ENCODE data around the gene ZBP1. TPM values are rescaled to one million over a fixed set of nuclear protein-coding genes. Genes with fewer than 3 reads are reported as not detected.

The ZBP1 gene
- total RNA-seq, 1 donor from 2014 or later: not detected

DNA sequence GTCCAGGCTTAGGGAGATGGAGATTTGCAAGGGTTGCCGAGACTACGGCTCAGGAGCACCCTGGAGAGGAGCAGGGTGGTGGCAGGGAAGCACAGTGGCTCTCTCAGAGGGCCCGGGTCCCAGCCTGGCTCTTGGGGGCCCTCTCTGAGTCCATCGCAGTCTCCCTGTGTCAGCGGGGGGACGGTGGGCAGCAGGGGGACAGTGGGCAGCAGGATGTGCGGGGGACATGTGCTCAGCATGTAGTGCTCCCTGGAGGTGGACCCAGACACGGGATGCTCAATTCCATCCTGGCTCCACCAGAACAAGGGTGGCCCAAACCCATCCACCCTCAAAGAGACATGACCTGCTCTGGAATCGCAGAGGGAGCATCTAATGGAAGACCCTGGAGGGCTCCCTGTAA lies 43.0 kb upstream of the ZBP1 start:
- DNase-seq (ENCODE audit: low spot score in 2 of 2, unreplicated experiment in 2 of 2): no peak

DNA sequence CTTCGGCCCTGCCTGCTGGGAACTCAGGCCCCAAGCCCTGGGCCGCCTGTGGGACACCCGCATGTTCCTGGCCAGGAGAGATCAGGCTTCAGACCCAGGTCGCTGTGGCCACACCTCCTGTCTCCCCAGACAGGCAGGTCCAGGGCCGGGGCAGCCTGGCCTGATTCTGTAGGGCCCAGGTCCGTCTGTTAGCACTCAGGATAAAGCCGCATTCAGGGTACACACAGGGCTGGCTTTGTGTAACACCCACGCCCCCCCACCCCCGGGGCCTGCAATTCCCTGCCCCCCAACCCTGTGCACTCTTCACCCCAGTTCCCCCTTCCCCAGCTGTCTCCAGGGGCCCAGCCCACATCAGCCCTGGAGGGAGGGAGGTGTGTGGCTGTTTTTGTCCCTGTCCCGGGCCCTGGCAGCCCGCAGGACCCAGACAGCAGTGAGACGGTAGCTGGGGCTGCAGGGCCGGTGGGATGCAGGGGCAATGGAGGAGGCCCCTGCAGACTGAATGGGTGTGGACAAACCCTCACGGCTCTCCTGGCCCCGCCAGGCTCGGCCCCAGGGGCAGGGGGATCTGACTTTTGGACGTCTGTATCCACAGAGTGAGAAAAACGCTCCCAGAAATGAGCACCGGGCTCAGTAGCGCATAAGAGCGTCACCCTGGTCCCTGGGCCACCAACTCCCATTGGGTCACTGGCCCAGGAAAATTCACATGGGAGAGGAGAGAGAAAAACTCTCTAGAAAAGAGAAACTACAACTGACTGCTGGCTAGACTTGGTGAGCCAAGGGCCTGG lies 42.4 kb upstream of the ZBP1 start:
- peaks cover 7% of the 10 kb centered on the region for H3K4me1 Mint-ChIP-seq
- no peaks in the 10 kb centered on the region for H3K27me3 Mint-ChIP-seq (ENCODE audit: low read depth)
- DNase-seq (ENCODE audit: low spot score in 2 of 2, unreplicated experiment in 2 of 2): peak in 1 of 2 experiments; percentile 9
- no peak overlapping the region for H3K4me3 Mint-ChIP-seq
- TF ChIP-seq, protein P1, sequence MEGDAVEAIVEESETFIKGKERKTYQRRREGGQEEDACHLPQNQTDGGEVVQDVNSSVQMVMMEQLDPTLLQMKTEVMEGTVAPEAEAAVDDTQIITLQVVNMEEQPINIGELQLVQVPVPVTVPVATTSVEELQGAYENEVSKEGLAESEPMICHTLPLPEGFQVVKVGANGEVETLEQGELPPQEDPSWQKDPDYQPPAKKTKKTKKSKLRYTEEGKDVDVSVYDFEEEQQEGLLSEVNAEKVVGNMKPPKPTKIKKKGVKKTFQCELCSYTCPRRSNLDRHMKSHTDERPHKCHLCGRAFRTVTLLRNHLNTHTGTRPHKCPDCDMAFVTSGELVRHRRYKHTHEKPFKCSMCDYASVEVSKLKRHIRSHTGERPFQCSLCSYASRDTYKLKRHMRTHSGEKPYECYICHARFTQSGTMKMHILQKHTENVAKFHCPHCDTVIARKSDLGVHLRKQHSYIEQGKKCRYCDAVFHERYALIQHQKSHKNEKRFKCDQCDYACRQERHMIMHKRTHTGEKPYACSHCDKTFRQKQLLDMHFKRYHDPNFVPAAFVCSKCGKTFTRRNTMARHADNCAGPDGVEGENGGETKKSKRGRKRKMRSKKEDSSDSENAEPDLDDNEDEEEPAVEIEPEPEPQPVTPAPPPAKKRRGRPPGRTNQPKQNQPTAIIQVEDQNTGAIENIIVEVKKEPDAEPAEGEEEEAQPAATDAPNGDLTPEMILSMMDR (IDR thresholded peaks at IDR 0.05; ENCODE audit: unreplicated experiment): no peak
- H3K36me3 Mint-ChIP-seq: peaks cover 2% of the 10 kb centered on the region
- H3K27ac Mint-ChIP-seq: peak overlapping the region; percentile 66
- H3K9me3 Mint-ChIP-seq: no peaks in the 10 kb centered on the region

More for the DNA sequence above, 43.0 kb upstream of the ZBP1 start:
- TF ChIP-seq, protein P1 (IDR thresholded peaks at IDR 0.05; ENCODE audit: unreplicated experiment): no peak
- Mint-ChIP-seq H3K27me3 (ENCODE audit: low read depth) (no peaks in the 10 kb centered on the region), H3K4me1 (peaks cover 7% of the 10 kb centered on the region), H3K4me3 (no peak overlapping the region), H3K27ac (peak overlapping the region; percentile 66), H3K9me3 (no peaks in the 10 kb centered on the region), H3K36me3 (peaks cover 2% of the 10 kb centered on the region)

DNA sequence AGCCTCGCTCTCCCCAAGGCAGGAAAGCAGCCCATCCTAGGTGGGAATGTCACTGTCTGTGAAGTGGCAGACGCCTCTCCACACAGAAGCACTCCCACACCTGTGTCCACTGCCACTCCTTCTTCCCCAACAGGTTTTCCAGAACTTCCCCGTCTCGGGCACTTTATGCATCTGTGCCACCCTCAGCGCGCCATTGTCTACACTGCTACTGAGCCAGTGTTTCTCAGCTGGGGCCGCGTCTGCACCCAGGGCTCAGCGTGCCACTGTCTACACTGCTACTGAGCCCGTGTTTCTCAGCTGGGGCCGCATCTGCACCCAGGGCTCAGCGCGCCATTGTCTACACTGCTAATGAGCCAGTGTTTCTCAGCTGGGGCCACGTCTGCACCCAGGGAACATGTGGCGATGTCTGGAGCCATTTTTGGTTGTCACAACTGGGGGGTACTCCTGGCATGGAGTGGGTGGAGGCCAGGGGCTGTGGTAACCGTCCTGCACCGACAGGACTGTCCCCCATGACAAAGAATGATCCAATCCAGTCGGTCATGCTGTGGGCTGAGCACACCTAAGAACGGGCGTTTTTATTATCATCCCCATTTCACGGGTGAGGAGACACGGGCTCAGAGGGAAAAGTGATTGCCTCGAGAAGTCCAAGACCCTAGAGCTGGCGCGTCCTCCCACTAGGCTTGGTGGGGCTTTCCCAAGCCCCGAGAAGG lies 41.7 kb upstream of the ZBP1 start:
- Mint-ChIP-seq H3K9me3 (no peaks in the 10 kb centered on the region), H3K4me3 (no peak overlapping the region), H3K27ac (no peak overlapping the region), H3K36me3 (peaks cover 5% of the 10 kb centered on the region), H3K4me1 (peaks cover 7% of the 10 kb centered on the region), H3K27me3 (ENCODE audit: low read depth) (no peaks in the 10 kb centered on the region)
- TF ChIP-seq, protein P1 (IDR thresholded peaks at IDR 0.05; ENCODE audit: unreplicated experiment): no peak
- peak in 1 of 2 experiments; percentile 1 for DNase-seq (ENCODE audit: low spot score in 2 of 2, unreplicated experiment in 2 of 2)

GRCh38 chr20:57660922-57661745 lies 40.9 kb upstream of the ZBP1 start:
- peaks cover 8% of the 10 kb centered on the region for H3K36me3 Mint-ChIP-seq
- H3K4me1 Mint-ChIP-seq: peaks cover 7% of the 10 kb centered on the region
- H3K27ac Mint-ChIP-seq: no peak overlapping the region
- H3K4me3 Mint-ChIP-seq: no peak overlapping the region
- DNase-seq (ENCODE audit: low spot score in 2 of 2, unreplicated experiment in 2 of 2): peak; percentile 6 to 14
- no peaks in the 10 kb centered on the region for H3K9me3 Mint-ChIP-seq
- TF ChIP-seq, protein P1 (IDR thresholded peaks at IDR 0.05; ENCODE audit: unreplicated experiment): no peak
- no peaks in the 10 kb centered on the region for H3K27me3 Mint-ChIP-seq (ENCODE audit: low read depth)

GRCh38 chr20:57660181-57660921 lies 40.1 kb upstream of the ZBP1 start:
- Mint-ChIP-seq H3K9me3 (no peaks in the 10 kb centered on the region), H3K36me3 (peaks cover 8% of the 10 kb centered on the region), H3K27me3 (ENCODE audit: low read depth) (no peaks in the 10 kb centered on the region), H3K27ac (no peak overlapping the region), H3K4me3 (no peak overlapping the region), H3K4me1 (peaks cover 7% of the 10 kb centered on the region)
- peak; percentile 5 for DNase-seq (ENCODE audit: low spot score in 2 of 2, unreplicated experiment in 2 of 2)
- TF ChIP-seq, protein P1 (IDR thresholded peaks at IDR 0.05; ENCODE audit: unreplicated experiment): no peak

All from mesothelial cell of epicardium (in vitro differentiated cells).